ENCODE measurements around the gene ERC2. TPM values are rescaled to one million over a fixed set of nuclear protein-coding genes. Genes with fewer than 3 reads are reported as not detected.

ERC2 gene
- total and polyA plus RNA-seq, 2 of the 8 experiments (the other 6 are each of a cell fraction or from before 2014, with no cell fraction given): 16.4 to 22.8 TPM

- no peak overlapping the region for H2BK20ac ChIP-seq (ENCODE audit: low read length)
- no peaks in the 10 kb centered on the region for H3K23me2 ChIP-seq (ENCODE audit: low read depth, low read length)
- no peak overlapping the region for H3K56ac ChIP-seq (replicated peaks; ENCODE audit: insufficient read length, low read depth, low read length)
- H2BK15ac ChIP-seq (ENCODE audit: low read length): no peak overlapping the region
- no peak overlapping the region for H2BK120ac ChIP-seq (replicated peaks; ENCODE audit: low read depth, low read length)
- H4K91ac ChIP-seq (replicated peaks; ENCODE audit: insufficient read length, low read length): no peak overlapping the region
- no peak overlapping the region for H2BK12ac ChIP-seq (ENCODE audit: low read depth, low read length)
- no peaks in the 10 kb centered on the region for H3K36me3 ChIP-seq (ENCODE audit: control insufficient read depth in 2 of 4, insufficient read depth in 4 of 4, low read length in 3 of 4)
- H3K18ac ChIP-seq (ENCODE audit: extremely low read depth, low read length): no peak overlapping the region
- no peak overlapping the region for H3K23ac ChIP-seq (ENCODE audit: insufficient read length)
- ChIA-PET CTCF (ENCODE audit: partially characterized antibody) (interaction anchor here (0.8 kb wide), 1 partner anchor 142 kb away, joined by 3 read pairs; no protein-coding TSS in a partner anchor), POLR2A (ENCODE audit: partially characterized antibody) (no interaction called here)
- no peak overlapping the region for H3K9ac ChIP-seq (replicated peaks in 1 of 4; ENCODE audit: extremely low read depth in 1 of 4, low read depth in 3 of 4, low read length in 3 of 4)
- peaks cover 0 to 2% (median 0%) of the 10 kb centered on the region in 4 experiments; a peak in 1 of 7 replicates for H3K27me3 ChIP-seq (replicated peaks in 1 of 4; ENCODE audit: control insufficient read depth in 3 of 4, extremely low read depth in 1 of 4, insufficient read depth in 3 of 4, low read length in 3 of 4)
- H3K4ac ChIP-seq (replicated peaks; ENCODE audit: insufficient read length, low read depth, low read length): no peak overlapping the region
- peaks cover 0 to 4% (median 2%) of the 10 kb centered on the region in 4 experiments; a peak in 3 of 7 replicates for H3K4me1 ChIP-seq (replicated peaks in 1 of 4; ENCODE audit: control insufficient read depth in 3 of 4, insufficient read depth in 4 of 4, low read length in 3 of 4)
- no peak overlapping the region for H3K4me3 ChIP-seq (ENCODE audit: extremely low read depth in 1 of 4, insufficient read depth in 2 of 4, low read depth in 3 of 4, low read length in 4 of 4)
- no peak overlapping the region for H2AK5ac ChIP-seq (ENCODE audit: low read depth, low read length)
- H3K9me3 ChIP-seq (ENCODE audit: insufficient read depth in 2 of 2, low read depth in 1 of 2, low read length in 1 of 2): no peaks in the 10 kb centered on the region
- H3K79me1 ChIP-seq (ENCODE audit: low read depth, low read length): peaks cover 3% of the 10 kb centered on the region; the same call in 1 of the 2 replicates
- whole genome bisulfite sequencing, 2 experiments (ENCODE audit: extremely low coverage in 1 of 2, insufficient coverage in 1 of 2, insufficient read length in 1 of 2, insufficient replicate concordance in 2 of 2, low coverage in 1 of 2, low lambda C conversion rate in 2 of 2, missing lambda C conversion rate in 1 of 2): 83% methylated on average over 6 of the region's 6 CpGs; no CpG with 5 or more reads in 1 of the 2 experiments
- H2BK5ac ChIP-seq (ENCODE audit: low read depth, low read length): no peak overlapping the region
- H2AFZ ChIP-seq (ENCODE audit: low read length): no peak overlapping the region
- DNase-seq (ENCODE audit: low read depth in 1 of 2, low spot score in 2 of 2): no peak
- H4K5ac ChIP-seq (ENCODE audit: insufficient read length, low read depth, low read length): no peak overlapping the region
- H4K20me1 ChIP-seq (replicated peaks in 1 of 2; ENCODE audit: control insufficient read depth in 1 of 2, insufficient read depth in 2 of 2, low read length in 2 of 2): no peaks in the 10 kb centered on the region
- H4K8ac ChIP-seq (ENCODE audit: extremely low read depth, insufficient read depth, low read length): no peak overlapping the region
- H3K79me2 ChIP-seq (ENCODE audit: control insufficient read depth in 1 of 2, insufficient read depth in 2 of 2, low read length in 2 of 2): no peaks in the 10 kb centered on the region
- no peak overlapping the region for H3K27ac ChIP-seq (ENCODE audit: low read depth, low read length)
- no peak overlapping the region for H3K4me2 ChIP-seq (ENCODE audit: insufficient read depth in 1 of 2, low read depth in 2 of 2, low read length in 2 of 2)
- FAIRE-seq: no peak
- H3K14ac ChIP-seq (ENCODE audit: insufficient read length): no peak overlapping the region
- TF ChIP-seq BCL11A (IDR thresholded peaks at IDR 0.05; ENCODE audit: low read depth in 2 of 2, low read length in 2 of 2) (no peak), KDM4A (IDR thresholded peaks at IDR 0.05; ENCODE audit: low read depth, low read length, severe bottlenecking) (no peak), SIN3A (conservative IDR thresholded peaks at IDR 0.05 in 1 of 2, IDR thresholded peaks at IDR 0.05 in 1 of 2; ENCODE audit: low read depth in 1 of 2, low read length in 2 of 2) (no peak), ATF2 (IDR thresholded peaks at IDR 0.05; ENCODE audit: low read length) (no peak), JUND (IDR thresholded peaks at IDR 0.05; ENCODE audit: low read length) (no peak), RBBP5 (IDR thresholded peaks at IDR 0.05; ENCODE audit: borderline replicate concordance, low read depth, low read length) (no peak), BRCA1 (IDR thresholded peaks at IDR 0.05; ENCODE audit: low read depth, low read length) (no peak), CREB1 (IDR thresholded peaks at IDR 0.05) (no peak), TCF12 (IDR thresholded peaks at IDR 0.05; ENCODE audit: low read depth, low read length) (no peak), CTCF (IDR thresholded peaks at IDR 0.05; ENCODE audit: control extremely low read depth in 1 of 3, insufficient read depth in 1 of 3, low read depth in 1 of 3, low read length in 3 of 3) (no peak)
These were observed 366.7 kb downstream of the ERC2 start for GRCh38 chr3:56101576-56101975.

Measured in H1 (cell line).